ENCODE data around the gene DST.
"Not testable (repeated sequence)": the region's sequence is repeated elsewhere in the genome, so short reads cannot be mapped to it uniquely, and the experiment has no call there.

The DST gene

DNA sequence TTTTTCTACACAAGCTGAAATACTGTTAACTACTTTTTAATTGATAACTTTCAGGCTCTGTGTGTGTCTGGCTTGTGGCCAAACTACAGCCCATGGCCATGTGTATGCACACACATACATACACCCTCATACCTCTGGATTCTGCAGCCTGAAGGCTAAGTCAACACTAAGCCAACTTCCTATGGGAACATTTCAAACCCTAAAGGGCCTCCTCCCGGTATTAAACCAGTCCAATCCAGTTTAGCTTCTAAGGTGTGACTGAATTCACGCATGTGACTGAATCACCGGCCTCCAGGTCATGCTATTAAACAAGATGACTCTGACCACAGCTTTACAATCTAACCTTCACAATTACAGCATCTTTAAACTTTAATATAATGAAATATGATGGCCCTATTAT is 20.7 kb upstream of the DST start:
- DNase-seq (ENCODE audit: low read depth, low spot score), result no peak

DNA sequence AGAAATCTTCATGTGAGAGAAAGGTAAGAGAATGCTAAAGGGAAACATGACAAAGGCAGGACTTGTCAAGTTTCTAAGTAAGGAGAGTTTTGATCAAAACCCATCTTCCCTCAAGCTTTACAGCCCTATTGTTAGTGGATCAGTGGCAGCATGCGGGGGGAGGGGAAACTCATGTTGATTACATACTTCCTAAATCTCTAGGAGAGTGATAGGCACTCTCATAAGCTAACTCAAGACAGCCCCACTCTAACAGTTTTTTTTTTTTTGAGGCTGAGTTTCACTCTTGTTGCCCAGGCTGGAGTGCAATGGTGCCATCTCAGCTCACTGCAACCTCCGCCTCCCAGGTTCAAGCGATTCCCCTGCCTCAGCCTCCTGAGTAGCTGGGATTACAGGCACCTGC is 18.6 kb upstream of the DST start:
- not testable (repeated sequence) for DNase-seq (ENCODE audit: low read depth, low spot score)

DNA sequence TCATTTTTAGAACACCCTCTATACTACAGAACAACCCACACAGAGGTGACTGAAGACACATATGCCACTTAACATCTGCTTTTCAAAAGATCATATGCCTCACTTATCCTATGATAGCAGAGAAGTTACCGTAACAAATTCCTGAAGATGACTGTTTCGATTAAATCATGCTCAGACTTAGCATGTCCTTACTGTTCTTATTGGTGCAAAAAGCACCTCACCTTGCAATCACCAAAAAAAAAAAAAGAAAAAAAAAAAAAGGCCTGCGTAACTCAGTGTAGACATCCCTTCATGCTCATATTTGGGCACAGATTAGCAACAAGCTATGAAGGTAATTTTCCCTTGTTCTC is 17.7 kb upstream of the DST start:
- DNase-seq (ENCODE audit: low read depth, low spot score), result no peak

DNA sequence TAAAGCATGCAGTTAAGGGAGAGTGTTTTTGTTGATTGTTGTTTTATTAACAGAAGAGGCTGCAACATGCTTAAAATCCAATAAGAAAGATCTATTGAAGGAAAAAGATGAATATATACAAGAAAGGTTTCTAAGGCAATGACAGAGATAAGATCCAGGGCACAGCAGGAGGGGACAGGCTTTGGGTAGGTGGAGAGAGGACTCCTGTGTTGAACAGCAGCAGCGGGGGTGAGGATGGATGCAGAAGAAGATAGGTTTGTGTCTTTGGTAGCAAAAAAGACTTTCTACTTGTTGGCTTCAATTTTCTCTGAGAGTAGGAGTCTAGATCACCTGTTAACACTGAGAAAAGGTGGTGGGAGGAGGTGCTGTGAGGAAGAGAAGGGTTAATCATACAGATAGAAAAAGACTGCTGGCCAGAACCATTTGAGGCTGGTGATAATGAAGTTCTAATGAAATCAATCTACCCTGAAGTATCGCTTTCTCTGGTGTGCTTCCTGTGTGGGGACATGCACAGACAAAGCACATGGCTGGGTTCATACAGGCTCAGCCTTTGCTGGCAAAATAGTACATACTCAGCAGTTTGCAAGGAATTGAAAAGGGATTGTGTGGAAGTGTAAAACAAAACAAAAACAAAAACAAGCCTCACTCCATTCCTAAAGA is 17.2 kb upstream of the DST start:
- no peak for DNase-seq (ENCODE audit: low read depth, low spot score)

DNA sequence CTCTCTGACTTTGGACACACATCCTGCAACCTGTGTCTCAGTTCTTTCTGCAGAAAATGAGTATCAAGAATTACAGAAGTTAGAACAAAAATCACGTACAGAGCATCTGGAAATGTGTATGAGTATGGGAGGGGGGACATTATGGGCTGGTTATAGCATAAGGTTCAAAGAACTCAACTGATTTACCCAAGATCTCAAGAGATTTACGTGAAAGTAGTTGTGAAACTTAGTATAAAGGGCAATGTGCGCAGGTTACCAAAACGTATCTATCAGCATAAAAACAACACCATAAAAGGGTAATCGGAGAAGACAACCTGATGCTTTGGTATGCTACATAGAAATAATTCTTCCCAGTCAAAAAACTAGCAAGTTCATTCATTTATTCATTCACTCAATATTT is 15.6 kb upstream of the DST start:
- no peak for DNase-seq (ENCODE audit: low read depth, low spot score)

DNA sequence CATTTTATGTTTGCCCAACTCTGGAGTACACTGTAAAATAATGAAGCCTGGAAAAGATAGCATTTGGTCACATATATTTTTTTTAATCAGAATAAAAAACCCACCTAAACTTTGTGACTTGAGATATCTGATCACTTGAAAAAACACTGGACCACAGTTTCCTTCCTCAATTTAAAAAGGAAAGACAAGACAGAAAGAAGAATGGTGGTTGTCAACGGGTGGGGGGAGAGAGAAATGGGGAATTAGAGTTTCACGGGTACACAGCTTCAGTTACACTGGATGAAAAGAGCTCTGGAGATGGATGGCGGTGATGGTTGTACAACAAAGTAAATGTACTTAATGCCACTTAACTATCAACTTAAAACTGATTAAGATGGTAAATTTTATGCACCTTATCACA is 14.7 kb upstream of the DST start:
- DNase-seq (ENCODE audit: low read depth, low spot score), result no peak

DNA sequence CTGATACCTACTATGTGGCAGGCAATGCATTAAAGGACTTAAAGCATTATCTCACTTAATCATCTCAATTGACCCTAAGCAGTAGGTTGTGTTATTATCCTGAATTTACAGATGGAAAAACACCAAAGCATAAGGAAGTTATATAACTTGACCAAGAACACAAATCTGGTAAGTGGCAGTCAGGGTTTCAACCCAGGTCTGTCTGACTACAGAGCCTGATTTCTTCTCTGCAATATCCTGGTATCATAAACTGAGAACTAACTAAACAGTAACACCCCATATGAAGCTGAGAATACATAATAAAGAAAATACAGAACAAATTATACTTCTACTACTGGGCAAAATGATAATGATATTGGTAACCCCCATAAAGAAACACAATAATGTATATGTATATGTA is 13.8 kb upstream of the DST start:
- no peak for DNase-seq (ENCODE audit: low read depth, low spot score)

DNA sequence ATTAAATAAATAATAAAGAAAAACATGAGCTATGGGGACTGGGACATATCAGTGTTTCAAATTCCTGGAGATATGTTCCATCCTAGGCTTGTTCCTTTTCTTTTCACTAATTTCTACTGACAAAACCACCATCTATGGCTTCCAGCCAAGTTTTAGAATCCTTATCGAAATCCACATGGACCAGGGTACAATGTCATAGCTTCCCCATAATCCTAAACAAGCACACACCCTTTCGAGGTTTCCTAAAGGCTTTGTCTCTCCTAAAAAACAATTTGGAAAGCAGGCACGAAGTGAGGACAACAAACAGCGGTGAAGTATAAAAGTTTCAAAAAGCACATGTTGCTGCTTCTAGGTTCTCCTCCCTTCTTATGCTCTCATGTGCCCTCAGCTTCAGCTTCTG is 13.3 kb upstream of the DST start:
- DNase-seq (ENCODE audit: low read depth, low spot score), result no peak

DNA sequence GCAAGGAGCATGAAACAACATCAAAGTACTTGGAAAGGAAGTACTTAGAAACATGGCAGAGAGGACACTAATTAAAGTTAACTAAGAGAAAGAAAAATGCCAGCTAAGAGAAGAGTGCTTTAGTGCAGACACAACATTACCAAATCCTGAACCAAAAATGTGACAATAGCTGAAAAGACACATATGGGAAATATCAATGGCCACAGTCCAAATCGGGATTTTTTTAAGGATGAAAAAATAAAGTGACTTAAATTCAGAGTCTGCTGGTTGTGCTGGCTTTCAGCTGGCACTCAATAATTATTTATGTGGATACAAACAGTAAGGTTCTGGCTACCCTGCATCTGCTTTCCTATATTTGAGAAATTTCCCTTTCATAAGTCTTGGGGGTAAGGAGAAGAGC is 12.6 kb upstream of the DST start:
- DNase-seq (ENCODE audit: low read depth, low spot score), result no peak

DNA sequence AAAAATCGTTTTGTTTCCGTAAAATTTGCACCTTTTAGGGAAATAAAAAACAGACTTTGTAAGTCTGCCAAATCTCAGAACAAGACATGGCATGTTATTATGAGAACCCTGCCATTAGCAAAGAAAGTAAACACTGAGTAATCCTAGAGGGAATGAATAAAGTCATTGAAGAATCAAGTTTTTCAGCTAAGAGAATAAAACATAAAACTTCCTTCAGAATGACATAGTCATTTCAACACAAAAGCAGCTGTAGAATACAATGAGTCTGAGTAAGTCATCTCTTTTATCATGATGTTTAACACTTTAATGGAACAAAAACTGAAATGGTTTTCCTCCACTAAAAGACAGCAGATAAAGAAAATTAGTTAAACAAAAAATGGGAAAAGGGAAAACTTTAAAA is 10.3 kb upstream of the DST start:
- no peak for DNase-seq (ENCODE audit: low read depth, low spot score)

DNA sequence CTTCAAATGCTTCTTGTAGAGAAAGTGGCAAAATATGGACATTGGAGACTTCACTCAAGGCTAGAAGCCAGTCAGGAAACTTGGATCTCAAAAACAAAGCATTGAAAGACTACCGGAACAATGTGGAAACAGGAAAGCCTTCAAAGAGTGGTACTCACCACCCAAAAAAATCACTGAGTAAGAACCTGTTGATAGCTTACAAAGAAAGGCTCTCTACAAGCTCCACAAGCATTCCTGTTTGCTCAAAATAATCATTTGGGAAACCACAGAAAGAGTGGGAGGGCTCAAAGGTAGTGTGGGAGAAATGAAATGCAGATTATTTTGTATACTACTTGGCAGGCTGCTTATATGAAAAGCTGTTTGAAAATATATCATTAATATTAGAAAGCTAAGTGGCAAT is 9.5 kb upstream of the DST start:
- DNase-seq (ENCODE audit: low read depth, low spot score), result no peak

DNA sequence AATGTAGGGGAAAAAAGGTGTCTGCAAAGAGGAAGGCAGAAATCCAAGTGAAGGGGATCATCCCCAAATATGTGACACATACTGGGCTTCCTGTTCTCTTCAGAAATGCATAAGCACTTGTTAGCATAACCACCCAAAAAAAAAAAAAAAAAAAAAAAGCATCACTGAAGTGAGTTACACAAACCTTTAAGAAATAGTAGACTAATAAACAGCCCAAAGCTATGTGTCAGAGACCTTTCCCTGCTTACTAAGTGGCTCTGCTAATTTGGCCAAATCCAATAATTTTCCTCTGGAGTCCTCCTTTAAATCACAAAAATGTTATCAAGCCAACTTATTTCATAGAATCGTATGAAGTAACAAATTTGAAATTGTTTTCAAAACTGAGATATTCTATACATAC is 7.5 kb upstream of the DST start:
- DNase-seq (ENCODE audit: low read depth, low spot score), result no peak

DNA sequence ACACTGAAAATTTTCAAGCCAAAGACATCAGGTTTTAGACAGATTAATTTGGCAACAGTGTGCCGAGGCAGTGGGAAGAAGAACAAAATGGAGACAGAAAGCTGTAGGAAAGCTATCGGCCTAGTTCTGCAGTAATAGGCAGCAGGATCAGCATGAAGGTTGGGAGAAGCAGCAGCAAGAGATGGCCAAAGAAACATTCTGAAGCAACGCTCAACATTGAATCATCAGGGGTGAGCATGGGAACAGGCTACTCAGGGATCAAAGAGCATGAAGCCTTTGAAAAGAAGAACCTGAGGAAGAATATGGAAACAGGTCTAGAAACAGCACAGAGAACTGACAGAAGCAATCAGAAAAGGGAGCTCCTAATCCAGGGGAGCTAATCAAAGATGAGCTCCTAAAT is 7.1 kb upstream of the DST start:
- DNase-seq (ENCODE audit: low read depth, low spot score), result no peak

DNA sequence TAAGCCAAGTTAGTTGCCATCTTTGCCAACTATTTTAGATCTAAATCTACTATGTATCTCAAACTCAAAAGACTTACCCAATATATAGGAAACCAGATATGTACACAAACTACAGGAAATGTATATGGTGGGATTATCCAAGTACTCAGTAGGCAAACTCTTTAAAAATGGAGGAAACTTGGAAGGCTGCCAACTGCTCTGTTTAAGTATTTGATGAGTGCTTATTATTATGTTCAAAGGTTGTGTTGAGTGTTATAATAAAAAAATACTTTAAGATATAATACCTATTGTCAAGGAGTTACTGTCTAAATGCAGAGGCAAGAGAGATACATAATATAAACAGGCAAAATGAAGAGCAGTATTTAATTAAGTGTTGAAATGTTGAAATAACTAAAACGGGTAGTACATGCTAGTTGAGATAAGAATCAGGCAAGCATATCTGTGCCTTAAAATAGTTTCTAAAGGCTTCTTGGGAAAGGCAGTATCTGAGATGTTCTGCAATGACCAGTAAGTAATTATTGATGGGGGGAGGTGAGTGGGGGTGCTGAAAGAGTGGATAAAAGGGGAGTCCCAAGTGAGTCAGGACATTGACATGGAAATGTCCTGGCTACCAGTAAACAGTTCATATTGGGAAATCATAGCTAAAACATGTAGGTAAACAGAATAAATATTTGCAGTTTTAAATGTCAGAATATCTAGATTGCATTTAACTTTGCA is 6.5 kb upstream of the DST start:
- no peak for DNase-seq (ENCODE audit: low read depth, low spot score)

DNA sequence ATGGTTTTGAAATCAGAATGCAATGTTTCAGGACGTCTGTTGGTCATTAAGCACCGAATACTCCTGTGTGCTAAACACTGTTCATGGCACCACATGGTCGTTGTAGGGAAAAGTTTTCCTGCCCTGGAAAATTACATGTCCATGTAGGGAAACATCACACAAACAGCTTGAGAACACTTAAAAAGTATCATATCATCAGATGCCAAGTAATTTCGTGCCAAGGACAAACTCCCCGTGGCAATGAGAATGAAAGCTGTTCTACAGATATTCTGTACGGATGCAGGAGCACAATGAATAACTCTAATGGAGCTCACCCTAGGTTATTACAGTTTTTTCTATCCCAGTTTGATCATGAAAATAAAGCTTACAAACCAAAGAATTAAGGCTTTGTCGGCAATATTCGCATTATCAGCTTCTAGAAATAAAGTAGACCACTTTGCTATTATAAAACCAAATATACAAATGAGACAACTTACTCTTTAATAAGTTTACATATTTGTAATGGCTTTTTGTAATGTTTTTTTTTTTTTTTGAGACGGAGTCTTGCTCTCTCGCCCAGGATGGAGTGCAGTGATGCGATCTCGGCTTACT is 4.6 kb upstream of the DST start:
- no peak for DNase-seq (ENCODE audit: low read depth, low spot score)

DNA sequence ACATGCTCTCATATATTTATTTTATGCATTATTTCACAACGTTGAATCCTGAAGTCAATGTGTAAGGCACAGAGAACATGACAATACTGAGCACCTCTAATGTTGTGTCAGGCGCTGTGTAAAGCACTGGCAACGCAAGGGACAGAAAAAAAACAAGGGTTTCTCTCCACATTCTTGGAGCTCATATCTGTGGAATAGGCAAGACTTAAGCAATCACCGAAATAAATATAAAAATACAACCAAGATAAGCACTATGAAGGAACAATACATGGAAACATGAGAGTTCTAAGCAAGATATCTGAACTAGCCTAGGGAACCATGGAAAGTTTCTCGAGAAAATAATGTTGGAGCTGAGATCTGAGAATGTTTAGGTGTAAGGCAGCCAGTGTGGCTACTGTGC is 1.7 kb upstream of the DST start:
- no peak for DNase-seq (ENCODE audit: low read depth, low spot score)

DNA sequence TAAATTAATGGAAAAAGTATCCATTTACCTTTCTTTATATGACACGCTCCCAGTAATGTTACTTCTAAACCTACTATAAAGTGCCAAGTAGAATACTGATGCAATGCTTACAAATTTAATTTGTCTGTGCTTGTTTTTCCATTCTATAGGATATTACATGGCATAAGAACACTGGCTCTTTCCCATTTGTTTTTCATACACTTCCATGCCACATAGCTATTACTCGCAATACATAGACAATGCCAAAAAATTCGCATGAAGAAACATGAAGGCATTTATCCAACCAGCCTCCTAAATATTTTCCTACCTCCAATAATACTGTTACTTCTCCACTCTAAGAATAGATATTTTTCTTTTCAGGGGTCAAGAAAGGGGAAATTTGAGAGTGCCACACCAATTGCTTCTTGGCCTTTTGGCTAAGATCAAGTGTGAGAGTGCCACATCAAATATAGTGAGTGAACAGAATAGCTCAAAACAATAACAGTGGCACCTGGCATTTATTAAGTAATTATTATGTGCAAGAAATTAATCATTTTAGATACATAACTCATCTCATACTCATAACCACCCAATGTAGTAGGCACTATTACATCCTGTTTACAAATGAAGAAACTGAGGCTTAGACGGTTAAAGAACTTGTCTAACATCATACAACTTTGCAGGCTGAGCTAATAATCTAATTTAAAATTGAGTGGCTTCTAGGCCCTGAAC is 845 bp upstream of the DST start:
- DNase-seq (ENCODE audit: low read depth, low spot score), result no peak

DNA sequence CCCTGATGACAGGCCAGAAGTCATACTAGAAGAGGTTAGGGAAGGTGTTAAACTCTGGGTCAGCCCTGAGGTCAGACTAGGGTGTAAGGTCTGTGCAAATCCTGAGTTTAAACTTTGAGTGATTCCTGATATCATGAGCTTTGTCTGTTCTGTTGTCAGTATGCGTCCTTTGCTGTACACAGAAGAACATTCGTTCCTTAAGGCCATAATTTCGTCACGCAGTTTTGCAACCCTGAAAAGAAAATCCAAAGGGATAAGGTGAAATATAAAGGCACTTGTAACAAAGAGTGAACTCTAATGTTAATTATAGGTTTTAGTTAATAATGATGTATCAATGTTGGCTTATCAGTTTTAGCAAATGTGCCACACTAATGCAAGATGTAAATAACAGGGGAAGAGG is 2.3 kb downstream of the DST start:
- DNase-seq (ENCODE audit: low read depth, low spot score), result no peak

DNA sequence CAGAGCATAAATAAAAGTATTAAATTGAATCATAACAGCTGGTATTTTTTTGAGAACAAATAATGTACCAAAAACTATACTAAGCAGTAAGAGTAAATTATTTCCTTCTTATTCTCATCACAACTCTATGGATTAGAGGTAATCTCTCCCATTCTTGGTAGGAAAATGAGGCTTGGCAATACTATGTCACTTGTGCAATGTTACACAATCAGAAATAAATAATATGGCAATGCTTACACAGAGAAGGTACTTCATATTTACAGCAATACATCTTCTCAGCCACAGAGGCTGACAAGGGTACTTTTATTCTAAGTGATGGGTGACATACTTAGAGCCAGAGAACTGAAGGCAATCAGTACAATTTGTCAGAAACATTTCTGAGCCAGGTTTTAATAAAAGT is 3.9 kb downstream of the DST start:
- DNase-seq (ENCODE audit: low read depth, low spot score), result no peak

DNA sequence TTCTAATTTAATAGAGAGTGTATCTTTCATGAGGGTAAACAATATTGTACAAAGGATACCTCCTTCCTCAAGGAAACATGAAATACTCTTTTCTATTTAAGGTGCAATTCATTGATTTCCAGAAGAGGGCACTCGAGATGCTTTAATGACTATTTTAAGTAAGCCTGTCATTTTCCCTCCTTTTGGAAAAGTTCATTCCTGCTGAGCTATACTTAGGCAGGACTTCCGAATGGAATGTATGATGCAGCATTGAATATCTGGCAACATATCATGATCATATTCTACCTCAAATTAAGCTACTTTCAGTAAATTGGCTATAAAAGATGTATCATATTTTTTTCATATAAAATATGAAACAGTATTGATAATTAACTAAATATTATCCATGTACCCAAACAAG is 5.0 kb downstream of the DST start:
- peak; percentile 7 for DNase-seq (ENCODE audit: low read depth, low spot score)

DNA sequence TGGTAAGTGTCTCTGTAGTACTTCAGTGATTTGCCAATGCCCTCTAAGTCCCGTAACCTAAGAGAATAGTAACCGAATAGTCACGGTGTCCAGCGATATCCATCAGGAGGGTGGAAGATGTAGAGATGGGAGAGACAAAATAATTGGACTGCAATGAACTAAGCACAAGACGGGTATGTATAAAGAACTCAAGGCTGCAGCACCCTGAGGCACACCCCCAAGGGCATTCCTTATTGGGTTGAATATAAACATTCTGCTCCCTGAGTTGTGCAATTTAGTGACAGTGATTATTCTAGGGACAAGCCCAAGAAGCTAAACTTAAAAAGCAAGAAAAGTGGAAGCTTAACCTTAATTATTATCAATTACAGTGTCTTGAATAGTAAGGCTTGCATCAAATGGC is 14.6 kb downstream of the DST start:
- DNase-seq (ENCODE audit: low read depth, low spot score), result no peak

DNA sequence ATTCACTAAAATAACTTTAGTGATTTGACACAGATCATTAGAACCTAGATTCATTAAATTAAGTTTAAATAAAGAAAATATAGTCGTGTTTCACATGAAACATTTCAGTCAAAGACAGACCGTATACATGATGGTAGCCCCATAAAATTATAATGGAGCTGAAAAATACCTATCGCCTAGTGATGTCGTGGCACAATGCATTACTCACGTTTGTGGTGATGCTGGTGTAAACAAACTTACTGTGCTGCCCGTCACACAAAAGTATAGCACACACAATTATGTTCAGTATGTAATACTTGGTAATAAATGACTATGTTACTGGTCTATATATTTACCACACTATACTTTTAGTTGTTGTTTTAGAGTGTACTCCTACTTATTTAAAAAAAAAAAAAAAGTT is 17.3 kb downstream of the DST start:
- no peak for DNase-seq (ENCODE audit: low read depth, low spot score)

DNA sequence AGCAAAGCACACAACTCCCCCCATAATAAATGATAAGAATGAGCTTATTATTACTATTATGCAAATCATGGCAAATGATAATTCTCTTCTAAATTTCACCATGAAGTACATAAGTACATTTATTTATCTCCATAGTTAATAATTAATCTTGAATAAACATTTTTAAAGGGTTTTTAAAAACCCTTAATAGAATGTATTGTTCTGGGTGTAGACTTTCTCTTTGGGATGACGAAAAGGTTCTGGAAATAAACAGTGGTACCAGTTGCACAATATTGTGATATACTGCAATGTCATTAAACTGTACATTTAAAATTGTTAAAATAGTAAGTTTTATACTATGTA is 18.0 kb downstream of the DST start:
- no peak for DNase-seq (ENCODE audit: low read depth, low spot score)
